Fibroblast of upper back skin (primary cell): ENCODE data around the gene FOXJ3.
"Not testable (repeated sequence)": the region's sequence is repeated elsewhere in the genome, so short reads cannot be mapped to it uniquely, and the experiment has no call there.

Source experiments
- DNase-seq: peaks from one replicate; pipeline ENCODE4 v3.0.0-alpha.2; 2013

FOXJ3 gene

GRCh38 chr1:42239555-42239954 lies 95.5 kb downstream of the FOXJ3 start:
- no peak for DNase-seq

GRCh38 chr1:42239041-42239440 lies 96.0 kb downstream of the FOXJ3 start:
- no peak for DNase-seq

GRCh38 chr1:42231253-42231652 lies 103.8 kb downstream of the FOXJ3 start:
- no peak for DNase-seq

- DNase-seq: no peak
Observed at GRCh38 chr1:42228938-42229337, 106.1 kb downstream of the FOXJ3 start.

- DNase-seq: no peak
Observed at GRCh38 chr1:42223036-42223435, 112.0 kb downstream of the FOXJ3 start.

- DNase-seq: peak; percentile 47
Observed at GRCh38 chr1:42221952-42222606, 113.0 kb downstream of the FOXJ3 start.

- DNase-seq: no peak
Observed at GRCh38 chr1:42221456-42221855, 113.6 kb downstream of the FOXJ3 start.

- no peak for DNase-seq
Observed at GRCh38 chr1:42219627-42220026, 115.4 kb downstream of the FOXJ3 start.

GRCh38 chr1:42214447-42214871 lies 120.6 kb downstream of the FOXJ3 start:
- peak; percentile 56 for DNase-seq

GRCh38 chr1:42211224-42211623 lies 123.8 kb downstream of the FOXJ3 start:
- peak; percentile 26 for DNase-seq

- no peak for DNase-seq
Observed at GRCh38 chr1:42210421-42211133, 124.5 kb downstream of the FOXJ3 start.

GRCh38 chr1:42209526-42210251 lies 125.3 kb downstream of the FOXJ3 start:
- no peak for DNase-seq

- DNase-seq: not testable (repeated sequence)
Observed at GRCh38 chr1:42206930-42207329, 128.1 kb downstream of the FOXJ3 start.

GRCh38 chr1:42206164-42206563 lies 128.9 kb downstream of the FOXJ3 start:
- DNase-seq: no peak

- no peak for DNase-seq
Observed at GRCh38 chr1:42201986-42202385, 133.0 kb downstream of the FOXJ3 start.

GRCh38 chr1:42198251-42198650 lies 136.8 kb downstream of the FOXJ3 start:
- DNase-seq: no peak

GRCh38 chr1:42195841-42196240 lies 139.2 kb downstream of the FOXJ3 start:
- DNase-seq: no peak

- no peak for DNase-seq
Observed at GRCh38 chr1:42192106-42192505, 142.9 kb downstream of the FOXJ3 start.

GRCh38 chr1:42191319-42191718 lies 143.7 kb downstream of the FOXJ3 start:
- DNase-seq: no peak

GRCh38 chr1:42189931-42190853 lies 144.8 kb downstream of the FOXJ3 start:
- DNase-seq: no peak

- DNase-seq: peak; percentile 83
Observed at GRCh38 chr1:42186152-42186551, 148.9 kb downstream of the FOXJ3 start.

- DNase-seq: no peak
Observed at GRCh38 chr1:42184616-42185015, 150.4 kb downstream of the FOXJ3 start.

GRCh38 chr1:42183957-42184268 lies 151.1 kb downstream of the FOXJ3 start:
- DNase-seq: no peak
